ENCODE measurements around the gene KRT35.
A peak's percentile ranks its signal among the peaks of the same experiment; 100 is the strongest.

The KRT35 gene

GRCh38 chr17:41511716-41512115 lies 30.8 kb upstream of the KRT35 start:
- no peak for DNase-seq

- peak in 1 of 2 experiments; percentile 16 for DNase-seq
Observed at GRCh38 chr17:41511116-41511515, 30.2 kb upstream of the KRT35 start.

- no peak for DNase-seq
Observed at GRCh38 chr17:41510251-41511065, 29.5 kb upstream of the KRT35 start.

- DNase-seq = no peak
Observed at GRCh38 chr17:41507315-41507880, 26.4 kb upstream of the KRT35 start.

GRCh38 chr17:41505809-41506767 lies 25.1 kb upstream of the KRT35 start:
- DNase-seq = no peak

GRCh38 chr17:41505007-41505808 lies 24.3 kb upstream of the KRT35 start, which contains the start of gene KRT13:
KRT13 (minus strand) TSS chr17:41505612; CDS start chr17:41505550, 62 bp downstream.
- no peak for DNase-seq

GRCh38 chr17:41504246-41504977 lies 23.5 kb upstream of the KRT35 start:
- no peak for DNase-seq

GRCh38 chr17:41503202-41503601 lies 22.3 kb upstream of the KRT35 start:
- DNase-seq = no peak

GRCh38 chr17:41500131-41500911 lies 19.4 kb upstream of the KRT35 start:
- DNase-seq = no peak

GRCh38 chr17:41499714-41500113 lies 18.8 kb upstream of the KRT35 start:
- DNase-seq = no peak

- DNase-seq = no peak
Observed at GRCh38 chr17:41498276-41498675, 17.3 kb upstream of the KRT35 start.

- DNase-seq = peak; percentile 74 to 88
Observed at GRCh38 chr17:41496803-41497484, 16.0 kb upstream of the KRT35 start.

- DNase-seq = no peak
Observed at GRCh38 chr17:41494524-41494923, 13.6 kb upstream of the KRT35 start.

- peak in 1 of 2 experiments; percentile 20 for DNase-seq
Observed at GRCh38 chr17:41492771-41493170, 11.8 kb upstream of the KRT35 start.

- no peak for DNase-seq
Observed at GRCh38 chr17:41492351-41492750, 11.4 kb upstream of the KRT35 start.

GRCh38 chr17:41491476-41491875 lies 10.5 kb upstream of the KRT35 start:
- DNase-seq = no peak

GRCh38 chr17:41490000-41490990 lies 9.3 kb upstream of the KRT35 start:
- no peak for DNase-seq

- DNase-seq = no peak
Observed at GRCh38 chr17:41489531-41489930, 8.6 kb upstream of the KRT35 start, which contains the start of gene KRT36. KRT36 (minus strand) TSS chr17:41489910; CDS start chr17:41489864, 46 bp downstream.

All from NCI-H526 (cell line).